Measurements from ENCODE around the gene GPX7. TPM values are rescaled to one million over a fixed set of nuclear protein-coding genes. Genes with fewer than 3 reads are reported as not detected.

GPX7 gene
- total and polyA plus RNA-seq, 2 donors from 2014 or later, result 9.7 to 14.3 TPM

DNA sequence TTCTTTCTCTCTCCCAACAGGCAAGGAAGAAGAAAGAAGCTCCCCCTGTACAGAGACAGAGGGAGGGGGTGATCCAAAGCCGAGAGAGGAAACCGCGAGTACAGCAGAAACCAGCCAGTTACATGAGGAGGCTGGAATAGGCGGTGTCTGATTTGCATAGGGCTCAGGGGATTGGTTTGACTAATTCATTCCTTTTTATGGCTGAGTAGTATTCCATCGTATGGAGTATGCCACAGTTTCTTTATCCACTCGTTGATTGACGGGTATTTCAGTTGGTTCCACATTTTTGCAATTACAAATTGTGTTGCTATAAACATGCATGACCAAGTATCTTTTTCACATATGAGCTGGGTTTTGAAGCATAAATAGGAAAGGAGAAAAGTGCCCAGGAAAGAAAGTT, 3.4 kb upstream of the GPX7 start:
- H3K9me3 ChIP-seq (ENCODE audit: control insufficient read depth in 2 of 3, insufficient read depth in 1 of 3, low read length in 3 of 3), result no peaks in the 10 kb centered on the region
- no peak for DNase-seq
- no peak for FAIRE-seq
- intact Hi-C loops (cut with DNase I), result no loop called here
- H3K9ac ChIP-seq (ENCODE audit: low read length in 3 of 3), result no peak overlapping the region
- no peak overlapping the region for H3K4me3 ChIP-seq (ENCODE audit: low read length in 3 of 3)
- H3K27me3 ChIP-seq (ENCODE audit: control insufficient read depth, insufficient read depth, low read length), result no peaks in the 10 kb centered on the region
- no peak overlapping the region for H3K27ac ChIP-seq (ENCODE audit: low read depth in 2 of 2, low read length in 2 of 2)
- TF ChIP-seq, protein P1, sequence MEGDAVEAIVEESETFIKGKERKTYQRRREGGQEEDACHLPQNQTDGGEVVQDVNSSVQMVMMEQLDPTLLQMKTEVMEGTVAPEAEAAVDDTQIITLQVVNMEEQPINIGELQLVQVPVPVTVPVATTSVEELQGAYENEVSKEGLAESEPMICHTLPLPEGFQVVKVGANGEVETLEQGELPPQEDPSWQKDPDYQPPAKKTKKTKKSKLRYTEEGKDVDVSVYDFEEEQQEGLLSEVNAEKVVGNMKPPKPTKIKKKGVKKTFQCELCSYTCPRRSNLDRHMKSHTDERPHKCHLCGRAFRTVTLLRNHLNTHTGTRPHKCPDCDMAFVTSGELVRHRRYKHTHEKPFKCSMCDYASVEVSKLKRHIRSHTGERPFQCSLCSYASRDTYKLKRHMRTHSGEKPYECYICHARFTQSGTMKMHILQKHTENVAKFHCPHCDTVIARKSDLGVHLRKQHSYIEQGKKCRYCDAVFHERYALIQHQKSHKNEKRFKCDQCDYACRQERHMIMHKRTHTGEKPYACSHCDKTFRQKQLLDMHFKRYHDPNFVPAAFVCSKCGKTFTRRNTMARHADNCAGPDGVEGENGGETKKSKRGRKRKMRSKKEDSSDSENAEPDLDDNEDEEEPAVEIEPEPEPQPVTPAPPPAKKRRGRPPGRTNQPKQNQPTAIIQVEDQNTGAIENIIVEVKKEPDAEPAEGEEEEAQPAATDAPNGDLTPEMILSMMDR (IDR thresholded peaks at IDR 0.05; ENCODE audit: borderline replicate concordance, extremely low read depth, insufficient read depth), result no peak
- peaks cover 0 to 6% (median 2%) of the 10 kb centered on the region in 3 donors for H3K4me1 ChIP-seq (ENCODE audit: control insufficient read depth in 2 of 3, insufficient read depth in 2 of 3, low read depth in 1 of 3, low read length in 3 of 3)
- H3K36me3 ChIP-seq (ENCODE audit: control insufficient read depth in 2 of 3, insufficient read depth in 3 of 3, low read length in 3 of 3), result no peaks in the 10 kb centered on the region

DNA sequence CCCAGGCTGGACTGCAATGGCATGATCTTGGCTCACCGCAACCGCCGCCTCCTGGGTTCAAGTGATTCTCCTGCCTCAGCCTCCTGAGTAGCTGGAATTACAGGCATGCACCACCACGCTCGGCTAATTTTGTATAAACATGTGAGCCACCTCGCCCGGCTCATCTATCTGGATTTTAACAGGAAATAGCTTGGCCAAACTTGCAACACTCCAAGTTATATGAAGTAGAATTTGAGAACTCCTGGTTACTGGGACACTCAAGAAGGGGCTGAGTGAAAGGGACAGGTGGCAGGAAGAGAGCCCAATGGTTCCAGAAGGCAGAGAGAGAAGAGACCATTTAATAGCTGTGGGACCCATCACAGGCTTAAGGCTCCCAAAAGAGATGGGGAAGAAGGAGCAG, 2.9 kb upstream of the GPX7 start:
- no peak overlapping the region for H3K27ac ChIP-seq (ENCODE audit: low read depth in 2 of 2, low read length in 2 of 2)
- DNase-seq (no peak), FAIRE-seq (no peak)
- peaks cover 3 to 10% (median 5%) of the 10 kb centered on the region in 3 donors for H3K4me1 ChIP-seq (ENCODE audit: control insufficient read depth in 2 of 3, insufficient read depth in 2 of 3, low read depth in 1 of 3, low read length in 3 of 3)
- intact Hi-C loops (cut with DNase I), result no loop called here
- H3K9me3 ChIP-seq (ENCODE audit: control insufficient read depth in 2 of 3, insufficient read depth in 1 of 3, low read length in 3 of 3), result no peaks in the 10 kb centered on the region
- TF ChIP-seq, protein P1 (IDR thresholded peaks at IDR 0.05; ENCODE audit: borderline replicate concordance, extremely low read depth, insufficient read depth), result no peak
- no peaks in the 10 kb centered on the region for H3K36me3 ChIP-seq (ENCODE audit: control insufficient read depth in 2 of 3, insufficient read depth in 3 of 3, low read length in 3 of 3)
- no peak overlapping the region for H3K9ac ChIP-seq (ENCODE audit: low read length in 3 of 3)
- H3K4me3 ChIP-seq (ENCODE audit: low read length in 3 of 3), result no peak overlapping the region
- H3K27me3 ChIP-seq (ENCODE audit: control insufficient read depth, insufficient read depth, low read length), result no peaks in the 10 kb centered on the region

GRCh38 chr1:52600533-52601179, 1.5 kb upstream of the GPX7 start:
- no peak overlapping the region for H3K9ac ChIP-seq (ENCODE audit: low read length in 3 of 3)
- no peak for DNase-seq
- H3K9me3 ChIP-seq (ENCODE audit: control insufficient read depth in 2 of 3, insufficient read depth in 1 of 3, low read length in 3 of 3), result no peaks in the 10 kb centered on the region
- no peak overlapping the region for H3K4me3 ChIP-seq (ENCODE audit: low read length in 3 of 3)
- no peaks in the 10 kb centered on the region for H3K36me3 ChIP-seq (ENCODE audit: control insufficient read depth in 2 of 3, insufficient read depth in 3 of 3, low read length in 3 of 3)
- no peaks in the 10 kb centered on the region for H3K27me3 ChIP-seq (ENCODE audit: control insufficient read depth, insufficient read depth, low read length)
- FAIRE-seq, result no peak
- no peak overlapping the region for H3K27ac ChIP-seq (ENCODE audit: low read depth in 2 of 2, low read length in 2 of 2)
- intact Hi-C loops (cut with DNase I), result no loop called here
- TF ChIP-seq, protein P1 (IDR thresholded peaks at IDR 0.05; ENCODE audit: borderline replicate concordance, extremely low read depth, insufficient read depth), result no peak
- H3K4me1 ChIP-seq (ENCODE audit: control insufficient read depth in 2 of 3, insufficient read depth in 2 of 3, low read depth in 1 of 3, low read length in 3 of 3), result peaks cover 4 to 10% (median 5%) of the 10 kb centered on the region in 3 donors

Measured in kidney (tissue), 14 donors.